Lung (tissue), 16 donors: ENCODE data around the gene DACT2. TPM values are rescaled to one million over a fixed set of nuclear protein-coding genes. Genes with fewer than 3 reads are reported as not detected.
A peak's percentile ranks its signal among the peaks of the same experiment; 100 is the strongest.

ENCODE experiments used
- ATAC-seq: fragments of 200-7000 bp; cut with Tn5 transposase; one replicate; pipeline ENCODE4 v1.9.1; 2020; ENCODE audit warnings: moderate number of reproducible peaks; ENCODE audit not compliant: insufficient read depth, low FRiP score
- DNase-seq, 3 donors: peaks; one replicate each; pipeline ENCODE4 v3.0.0-alpha.2; 2013 to 2017
- H3K27ac ChIP-seq, 2 donors: one replicate each; pipeline ENCODE4 v1.5.1; 2013; ENCODE audit warnings: mild to moderate bottlenecking in 2 of 2, moderate library complexity in 2 of 2, control low read depth in 1 of 2, inconsistent platforms in 1 of 2, low read depth in 1 of 2, low read length in 1 of 2
- H3K27me3 ChIP-seq, 3 donors: one replicate each; pipeline ENCODE4 v1.5.1; 2013; ENCODE audit warnings: low read length in 2 of 3; ENCODE audit not compliant: control insufficient read depth in 3 of 3, insufficient read depth in 3 of 3
- H3K36me3 ChIP-seq, 4 donors: one replicate each; pipeline ENCODE4 v1.5.1; 2013; ENCODE audit warnings: low read length in 4 of 4, mild to moderate bottlenecking in 1 of 4, moderate library complexity in 1 of 4; ENCODE audit not compliant: control insufficient read depth in 4 of 4, insufficient read depth in 4 of 4
- H3K4me1 ChIP-seq, 5 donors: one replicate each; pipeline ENCODE4 v1.5.1; 2013; ENCODE audit warnings: low read length in 5 of 5, mild to moderate bottlenecking in 2 of 5, moderate library complexity in 1 of 5; ENCODE audit not compliant: control insufficient read depth in 5 of 5, insufficient read depth in 5 of 5
- H3K4me3 ChIP-seq: one replicate; pipeline ENCODE4 v1.5.1; 2013; ENCODE audit warnings: mild to moderate bottlenecking, control low read depth, moderate library complexity
- H3K9ac ChIP-seq, 2 donors: one replicate each; pipeline ENCODE4 v1.5.1; 2013; ENCODE audit warnings: low read length in 2 of 2, control low read depth in 1 of 2; ENCODE audit not compliant: insufficient read depth in 1 of 2
- H3K9me3 ChIP-seq, 4 donors: one replicate each; pipeline ENCODE4 v1.5.1; 2013; ENCODE audit warnings: low read length in 3 of 4, mild to moderate bottlenecking in 1 of 4, moderate library complexity in 1 of 4; ENCODE audit not compliant: control insufficient read depth in 4 of 4, insufficient read depth in 3 of 4
- WGBS, 2 donors: extraction: QIAGEN DNeasy Blood & Tissue Kit; methylation state at CpG; one replicate each; pipeline ENCODE4 v1.1.7; 2013; 5-methylcytosine and 5-hydroxymethylcytosine counted together
- long read RNA-seq, 5 donors: transcript quantifications; one replicate each; lab custom pipeline, GENCODE V29; 2026
- polyA plus RNA-seq, 2 donors: library from polyadenylated mRNA; stranded (reverse); fragments of 200-250 nt; gene quantifications; one replicate each; pipeline ENCODE4 v1.2.1, GENCODE V29; 2013
- total RNA-seq, 2 donors: library from RNA; depleted of rRNA in 1 of 2; stranded (reverse); fragments of >200 nt in 1 of 2; gene quantifications; one replicate each; pipeline ENCODE4 v1.2.1, GENCODE V29; 2014 to 2021
- TF ChIP-seq, protein P1 (sequence below): IDR thresholded peaks from 2 replicates; pipeline ENCODE4 v1.5.1; 2012; ENCODE audit warnings: mild to moderate bottlenecking; ENCODE audit errors: control extremely low read depth, extremely low read depth
- donor health status: control.
- donor health status: control.
- donor health status: Bipolar disorder and iron deficiency.
- donor health status: healthy.
- donor health status: DM: yes; HTN: yes; CAD: no.

The DACT2 gene, protein sequence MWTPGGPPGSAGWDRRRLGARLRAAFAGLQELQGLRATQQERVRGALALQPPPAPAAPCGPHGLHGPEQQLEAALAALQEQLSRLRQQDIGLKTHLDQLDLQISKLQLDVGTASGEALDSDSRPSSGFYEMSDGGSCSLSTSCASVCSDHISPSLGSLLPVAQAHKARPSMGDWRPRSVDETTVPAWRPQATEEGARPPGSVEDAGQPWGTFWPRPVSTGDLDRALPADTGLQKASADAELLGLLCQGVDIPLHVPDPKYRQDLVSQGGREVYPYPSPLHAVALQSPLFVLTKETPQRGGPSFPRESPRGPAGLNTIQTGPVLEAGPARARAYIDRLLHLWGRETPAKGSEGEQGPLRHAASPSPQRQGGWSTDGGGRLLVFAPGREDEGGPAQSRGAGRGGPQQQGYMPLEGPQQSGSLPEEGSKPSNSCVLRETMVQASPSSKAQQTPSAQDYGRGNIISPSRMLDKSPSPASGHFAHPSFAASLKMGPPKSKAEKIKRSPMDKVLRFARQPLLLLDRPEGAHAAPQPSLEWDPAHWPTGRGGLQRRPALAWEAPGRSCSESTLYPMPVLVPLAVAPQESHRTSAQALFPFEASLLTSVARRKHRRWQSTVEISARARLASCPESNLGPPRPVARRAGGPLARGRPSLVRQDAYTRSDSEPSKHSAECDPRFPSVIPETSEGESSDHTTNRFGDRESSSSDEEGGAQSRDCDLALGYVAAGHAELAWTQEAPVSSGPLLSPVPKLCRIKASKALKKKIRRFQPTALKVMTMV
- total RNA-seq (1 to 10 TPM; 2.4 to 2.6 TPM), polyA plus RNA-seq (1 to 10 TPM in 1 of 2 donors, under 1 TPM in 1; 0.30 to 1.0 TPM)
- long read RNA-seq, donor 1, transcript DACT2-201 (4 exons, 2,942 nt): major isoform, 22 of 22 reads
- long read RNA-seq, donor 1, partial matches to known transcripts: 0 of 22 reads
- long read RNA-seq, donor 1, other reads (novel, unspliced or antisense): 0 of 22 reads
- long read RNA-seq, donor 2, transcript DACT2-201 (4 exons, 2,942 nt): major isoform, 5 of 5 reads
- long read RNA-seq, donor 2, partial matches to known transcripts: 0 of 5 reads
- long read RNA-seq, donor 2, other reads (novel, unspliced or antisense): 0 of 5 reads
- long read RNA-seq, donor 3, transcript DACT2-201 (4 exons, 2,942 nt): major isoform, 12 of 12 reads
- long read RNA-seq, donor 3, partial matches to known transcripts: 0 of 12 reads
- long read RNA-seq, donor 3, other reads (novel, unspliced or antisense): 0 of 12 reads
- long read RNA-seq, donor 4, transcript DACT2-201 (4 exons, 2,942 nt): major isoform, 6 of 6 reads
- long read RNA-seq, donor 4, partial matches to known transcripts: 0 of 6 reads
- long read RNA-seq, donor 4, other reads (novel, unspliced or antisense): 0 of 6 reads
- long read RNA-seq, donor 5, transcript DACT2-201 (4 exons, 2,942 nt): major isoform, 23 of 23 reads
- long read RNA-seq, donor 5, partial matches to known transcripts: 0 of 23 reads
- long read RNA-seq, donor 5, other reads (novel, unspliced or antisense): 0 of 23 reads

DNA sequence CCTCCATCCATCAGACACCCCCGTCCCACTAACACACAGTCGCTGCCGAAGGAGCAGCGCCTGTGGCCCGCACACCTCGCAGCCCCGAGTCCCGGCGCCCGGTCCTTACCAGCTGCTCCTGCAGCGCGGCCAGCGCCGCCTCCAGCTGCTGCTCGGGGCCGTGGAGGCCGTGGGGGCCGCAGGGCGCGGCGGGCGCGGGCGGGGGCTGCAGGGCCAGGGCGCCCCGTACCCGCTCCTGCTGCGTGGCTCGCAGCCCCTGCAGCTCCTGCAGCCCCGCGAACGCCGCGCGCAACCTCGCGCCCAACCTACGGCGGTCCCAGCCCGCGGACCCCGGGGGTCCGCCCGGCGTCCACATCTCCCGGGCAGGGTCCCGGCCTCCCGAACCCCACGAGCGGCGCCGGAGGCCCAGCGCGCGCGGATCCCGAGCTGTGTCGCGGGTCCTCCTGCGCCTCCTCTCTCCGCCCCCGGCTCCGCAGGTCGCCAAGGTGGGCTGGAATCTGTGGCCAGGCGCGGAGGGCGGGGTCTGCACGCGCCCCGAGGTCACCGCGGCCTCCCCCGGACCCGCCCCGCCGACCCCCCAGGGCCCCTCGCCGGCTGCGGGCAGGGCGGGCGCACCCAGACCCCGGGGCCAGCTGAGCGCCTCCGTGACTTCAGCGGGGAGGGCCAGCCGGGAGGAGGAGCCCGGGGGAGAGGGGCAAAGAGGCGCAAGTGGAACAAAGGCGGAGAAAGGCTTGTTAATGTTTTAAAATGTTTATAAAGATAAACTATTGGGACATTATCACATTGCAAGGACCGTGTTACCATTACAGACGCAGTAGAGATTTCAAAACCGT, at the start of gene DACT2:
TSS of gene DACT2 (minus strand) at position 499 of the 833 bp plus-strand sequence. CDS start at position 355, 144 bp downstream.
- Histone ChIP-seq H3K9ac (peak within 1 kb of the TSS in 1 of 2 donors; percentile 42), H3K36me3 (no peaks in the 10 kb centered on the region), H3K27me3 (peaks cover 0 to 20% (median 7%) of the 10 kb centered on the region in 3 donors), H3K9me3 (peaks cover 0 to 3% (median 2%) of the 10 kb centered on the region in 4 donors), H3K27ac (no peak within 1 kb of the TSS), H3K4me3 (peak within 1 kb of the TSS; percentile 31), H3K4me1 (peaks cover 0 to 18% (median 3%) of the 10 kb centered on the region in 5 donors)
- 1 to 3% methylated on average over 76 to 92 of the region's 92 CpGs for WGBS, 2 donors
- ATAC-seq (peak; percentile 60), DNase-seq (peak in 2 of 3 donors; percentile 48 to 56)
- TF ChIP-seq, protein P1, sequence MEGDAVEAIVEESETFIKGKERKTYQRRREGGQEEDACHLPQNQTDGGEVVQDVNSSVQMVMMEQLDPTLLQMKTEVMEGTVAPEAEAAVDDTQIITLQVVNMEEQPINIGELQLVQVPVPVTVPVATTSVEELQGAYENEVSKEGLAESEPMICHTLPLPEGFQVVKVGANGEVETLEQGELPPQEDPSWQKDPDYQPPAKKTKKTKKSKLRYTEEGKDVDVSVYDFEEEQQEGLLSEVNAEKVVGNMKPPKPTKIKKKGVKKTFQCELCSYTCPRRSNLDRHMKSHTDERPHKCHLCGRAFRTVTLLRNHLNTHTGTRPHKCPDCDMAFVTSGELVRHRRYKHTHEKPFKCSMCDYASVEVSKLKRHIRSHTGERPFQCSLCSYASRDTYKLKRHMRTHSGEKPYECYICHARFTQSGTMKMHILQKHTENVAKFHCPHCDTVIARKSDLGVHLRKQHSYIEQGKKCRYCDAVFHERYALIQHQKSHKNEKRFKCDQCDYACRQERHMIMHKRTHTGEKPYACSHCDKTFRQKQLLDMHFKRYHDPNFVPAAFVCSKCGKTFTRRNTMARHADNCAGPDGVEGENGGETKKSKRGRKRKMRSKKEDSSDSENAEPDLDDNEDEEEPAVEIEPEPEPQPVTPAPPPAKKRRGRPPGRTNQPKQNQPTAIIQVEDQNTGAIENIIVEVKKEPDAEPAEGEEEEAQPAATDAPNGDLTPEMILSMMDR: no peak

DNA sequence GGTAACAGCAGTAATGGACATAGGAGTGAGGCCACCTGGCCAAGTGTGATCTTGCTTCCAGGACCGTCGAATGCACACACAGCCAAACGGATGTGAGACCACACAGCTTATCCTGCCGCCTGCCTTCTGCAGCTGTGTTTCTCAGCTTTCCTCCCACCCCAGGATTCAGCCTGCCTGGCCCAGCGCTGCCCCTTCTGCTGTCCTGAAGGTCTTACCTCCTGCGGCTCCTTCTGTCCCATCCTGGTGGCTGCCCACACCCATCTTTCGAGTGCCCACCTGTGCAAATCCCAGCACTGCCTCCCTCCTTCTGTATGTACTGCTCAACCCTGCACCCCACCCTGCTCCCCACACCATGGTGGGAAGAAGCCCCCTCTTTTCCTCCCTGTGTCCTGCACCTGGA, 49.4 kb upstream of the DACT2 start:
- Histone ChIP-seq H3K4me1 (peaks cover 0 to 13% (median 0%) of the 10 kb centered on the region in 5 donors), H3K27me3 (peaks cover 0 to 3% (median 0%) of the 10 kb centered on the region in 3 donors), H3K36me3 (no peaks in the 10 kb centered on the region), H3K4me3 (no peak overlapping the region), H3K9me3 (peaks cover 0 to 2% (median 0%) of the 10 kb centered on the region in 4 donors), H3K27ac (no peak overlapping the region), H3K9ac (no peak overlapping the region)
- ATAC-seq (no peak), DNase-seq (peak in 1 of 3 donors; percentile 11)
- 84 to 89% methylated on average over 7 of the region's 7 CpGs for WGBS, 2 donors
- TF ChIP-seq, protein P1: no peak
